GM18507 (cell line): ENCODE data around the gene SPHK2.

ENCODE experiments used
- DNase-seq: peaks from one replicate; pipeline ENCODE4 v3.0.0; 2011; ENCODE audit warnings: low read depth; ENCODE audit not compliant: insufficient read length; ENCODE audit errors: extremely low spot score
- FAIRE-seq: peaks from 2 replicates; lab custom pipeline; 2011; peaks lifted over from hg19 to GRCh38; lab: Jason Lieb, UNC

SPHK2 gene

GRCh38 chr19:48634424-48635262, 15.3 kb downstream of the SPHK2 start:
- FAIRE-seq (peak; percentile 94), DNase-seq (peak; percentile 70)

DNA sequence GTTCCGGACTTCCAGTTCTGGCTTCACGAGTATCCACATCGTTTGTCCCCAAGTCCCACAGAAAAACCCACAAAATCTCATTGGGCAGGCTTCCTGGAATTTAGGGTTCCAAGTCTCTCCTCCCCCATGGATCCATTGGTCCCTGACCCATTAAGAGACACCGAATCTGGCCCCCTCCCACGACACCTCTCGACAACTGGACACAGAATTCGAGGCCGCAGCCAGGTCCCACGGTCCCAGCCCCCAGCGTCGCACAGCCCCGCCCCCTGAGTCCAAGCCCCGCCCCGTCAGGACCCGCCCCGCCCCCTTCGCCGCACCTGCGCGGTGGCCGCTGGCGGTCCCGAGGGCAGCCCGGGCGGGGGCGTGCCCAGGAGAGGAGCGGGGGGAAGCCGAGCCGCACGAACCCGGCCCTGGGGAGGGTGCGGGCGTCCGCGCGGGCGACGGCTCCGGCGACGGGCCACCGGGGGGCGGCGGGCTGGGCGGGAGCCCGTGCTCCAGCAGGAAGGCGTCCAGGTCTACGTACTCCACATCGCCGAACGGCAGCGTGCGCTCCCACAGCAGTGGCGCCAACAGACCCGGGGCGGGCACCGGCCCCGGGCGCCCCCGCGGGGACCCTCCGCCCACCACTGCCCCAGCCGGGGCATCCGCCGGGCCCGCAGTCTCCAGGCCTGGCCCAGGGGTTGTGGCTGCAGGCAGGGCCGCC, 16.1 kb downstream of the SPHK2 start:
- FAIRE-seq (peak; percentile 72), DNase-seq (no peak)

DNA sequence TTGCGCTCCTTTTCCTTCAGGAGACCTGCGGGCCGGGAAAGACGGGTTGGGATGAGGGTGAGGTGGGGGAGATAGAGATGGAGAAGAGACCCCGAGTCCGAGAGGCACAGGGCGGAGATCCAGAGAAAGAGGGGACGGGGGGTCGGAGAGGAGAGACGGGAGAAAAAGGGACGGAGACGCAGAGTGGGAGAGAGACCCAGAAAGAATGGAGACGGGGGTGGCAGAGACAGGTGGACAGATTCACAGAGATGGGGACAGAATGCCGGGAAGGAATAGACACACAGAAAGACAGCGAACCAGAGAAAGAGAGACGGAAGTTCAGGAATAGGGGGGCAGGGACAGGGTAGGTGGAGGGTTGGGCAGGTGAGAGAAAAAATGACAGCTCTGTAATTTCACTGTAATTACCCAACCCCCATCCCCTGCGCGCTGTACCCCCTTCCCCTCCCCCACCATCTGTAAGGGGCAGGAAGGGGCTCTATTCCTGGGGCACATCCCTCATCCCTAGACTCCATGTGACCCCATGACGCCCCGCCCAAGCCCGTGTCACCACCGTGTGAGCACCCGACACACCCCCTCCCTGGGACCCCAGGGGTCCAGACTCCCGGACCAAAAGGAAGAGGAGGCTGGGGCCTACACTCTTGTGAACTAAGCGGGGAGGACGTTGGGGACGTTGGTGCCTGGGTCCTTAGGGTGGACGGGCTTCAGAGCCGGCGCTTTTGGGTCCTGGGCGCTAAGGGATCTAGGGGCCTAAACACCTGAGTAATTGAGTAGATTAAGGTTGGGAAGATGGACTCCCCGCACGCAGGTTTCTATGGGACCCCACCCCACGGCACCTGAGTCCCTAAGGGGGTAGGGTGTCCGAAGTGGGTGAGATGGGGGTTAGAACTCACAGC, 16.9 kb downstream of the SPHK2 start:
- DNase-seq (no peak), FAIRE-seq (no peak)

DNA sequence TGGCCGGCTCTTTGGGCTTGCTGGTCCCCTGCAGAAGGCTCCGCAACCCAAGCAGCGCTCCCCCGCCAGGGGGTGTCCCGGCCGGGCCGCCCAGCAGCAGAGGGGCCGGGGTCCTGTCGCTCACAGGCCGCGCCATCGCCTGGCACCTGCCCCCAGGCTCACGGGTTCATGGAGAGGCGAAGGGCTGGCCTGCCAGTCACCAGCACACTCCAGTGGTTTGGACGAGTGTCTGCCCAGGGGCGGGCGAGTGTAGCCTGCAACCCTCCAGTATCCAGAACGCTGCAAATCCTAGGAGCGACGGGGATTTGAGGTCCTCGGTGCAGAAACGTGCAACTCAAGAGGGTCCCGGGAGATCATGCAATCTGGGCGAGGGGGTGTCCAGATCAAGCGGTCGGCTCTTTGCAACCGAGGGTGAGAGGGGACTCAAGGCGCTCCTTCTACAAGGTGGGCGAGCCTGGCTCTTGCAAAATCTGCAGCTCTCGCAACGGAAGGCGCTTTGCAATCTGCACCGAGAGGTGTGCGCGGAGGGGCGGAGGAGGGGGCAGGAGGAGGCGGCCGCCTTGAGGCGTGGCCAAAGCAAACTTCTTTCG, 17.6 kb downstream of the SPHK2 start, which contains the start of gene DBP:
Gene DBP (minus strand): TSS at position 521 of the 590 bp plus-strand sequence. CDS start 385 bp downstream, at position 136.
- DNase-seq, result no peak

GRCh38 chr19:48637449-48637947, 18.2 kb downstream of the SPHK2 start:
- peak; percentile 80 for DNase-seq
- FAIRE-seq, result peak; percentile 96

More for the DNA sequence above, 17.6 kb downstream of the SPHK2 start, which contains the start of gene DBP:
- no peak for FAIRE-seq

GRCh38 chr19:48637948-48638830, 18.9 kb downstream of the SPHK2 start:
- FAIRE-seq (no peak), DNase-seq (no peak)

DNA sequence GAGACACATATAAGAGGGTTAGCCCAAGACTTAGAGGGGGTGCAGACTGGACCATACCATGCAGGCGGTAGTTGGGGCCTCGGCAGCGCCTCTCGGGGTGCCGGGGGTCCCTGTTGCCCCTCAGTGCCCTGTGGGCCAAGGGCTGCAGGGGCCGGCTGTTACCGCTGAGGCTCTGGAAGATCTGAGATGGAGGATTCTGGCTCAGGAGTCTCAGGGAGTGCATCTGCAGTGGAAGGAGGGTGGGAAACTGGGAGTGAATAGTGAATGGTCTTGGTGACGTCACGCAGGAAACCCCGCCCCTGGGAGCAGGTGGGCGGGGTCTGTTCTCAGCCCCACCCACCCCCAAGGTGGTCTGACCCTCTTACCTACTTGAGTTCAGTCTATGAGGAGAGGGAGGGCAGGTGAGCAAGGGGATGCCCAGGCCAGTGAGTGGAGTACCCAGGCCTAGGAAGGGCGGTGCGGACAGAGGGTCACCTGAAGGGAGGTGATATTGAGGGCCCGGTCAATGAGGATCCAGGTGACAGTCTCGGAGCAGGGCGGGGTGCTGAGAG, 19.6 kb downstream of the SPHK2 start:
- no peak for DNase-seq
- FAIRE-seq, result no peak

DNA sequence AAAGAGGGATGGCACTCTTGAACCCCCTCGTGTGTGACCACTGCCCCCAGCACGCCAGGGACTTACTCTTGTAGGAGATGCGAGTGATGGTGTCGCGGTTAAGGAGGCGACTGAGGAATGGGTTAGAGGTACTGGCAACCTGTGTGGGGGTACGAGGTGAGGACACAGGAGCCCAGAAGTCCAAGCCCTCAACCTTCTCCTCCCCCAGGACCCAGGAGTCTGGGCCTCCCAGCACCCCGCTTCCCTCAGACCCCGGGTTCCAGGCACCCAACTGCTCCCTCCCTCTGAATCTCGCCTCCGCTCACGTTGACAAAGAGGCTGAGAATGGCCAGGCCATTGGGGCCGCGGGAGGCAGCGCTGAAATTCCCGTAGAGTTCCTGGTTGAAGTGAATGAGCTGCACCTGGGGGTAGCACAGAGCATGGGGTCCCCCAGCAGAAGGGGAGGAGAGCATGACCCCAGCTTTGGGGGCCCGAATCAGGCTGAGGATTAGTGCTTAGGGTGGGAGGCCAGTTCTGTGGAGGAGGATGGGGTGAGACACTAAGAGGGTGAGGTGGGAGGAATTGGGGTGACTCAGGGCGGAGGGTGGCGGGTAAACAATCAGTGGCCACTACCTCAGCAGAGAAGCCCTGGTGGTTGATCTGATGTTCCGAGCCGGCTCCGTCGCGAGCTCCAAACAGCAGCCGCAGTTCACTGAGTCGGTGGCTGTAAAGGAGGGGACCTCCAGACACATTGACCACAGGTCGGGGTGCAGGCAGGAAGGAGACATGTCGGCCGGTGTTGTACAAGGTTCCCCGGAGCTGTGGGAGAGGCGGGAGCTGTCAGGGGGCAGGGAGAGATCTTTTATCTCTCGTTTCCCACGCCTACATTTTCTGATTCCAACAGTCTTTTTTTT, 20.4 kb downstream of the SPHK2 start:
- FAIRE-seq (no peak), DNase-seq (no peak)

GRCh38 chr19:48641850-48642249, 22.5 kb downstream of the SPHK2 start:
- FAIRE-seq (no peak), DNase-seq (no peak)

DNA sequence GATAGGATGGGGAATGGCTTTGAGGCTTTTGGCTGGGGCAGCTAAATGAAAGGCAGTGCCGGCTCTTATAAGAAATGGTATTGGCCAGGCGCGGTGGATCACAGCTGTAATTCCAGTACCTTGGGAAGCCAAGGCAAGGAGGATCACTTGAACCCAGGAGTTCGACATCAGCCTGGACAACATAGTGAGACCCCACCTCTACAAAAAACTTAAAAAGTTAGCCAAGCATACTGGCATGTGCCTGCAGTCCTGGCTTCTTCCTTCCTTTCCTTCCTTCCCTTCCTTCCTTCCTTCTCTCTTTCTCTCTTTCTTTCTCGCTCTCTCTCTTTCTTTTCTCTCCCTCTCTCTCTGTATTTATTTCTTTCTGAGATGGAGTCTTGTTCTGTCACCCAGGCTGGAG, 23.6 kb downstream of the SPHK2 start:
- DNase-seq, result no peak
- no peak for FAIRE-seq

- FAIRE-seq, result no peak
Observed at GRCh38 chr19:48644355-48644754, 25.0 kb downstream of the SPHK2 start.

GRCh38 chr19:48644839-48645619, 25.7 kb downstream of the SPHK2 start:
- FAIRE-seq, result peak; percentile 68
- DNase-seq, result no peak

More at GRCh38 chr19:48644355-48644754, 25.0 kb downstream of the SPHK2 start:
- DNase-seq, result no peak

DNA sequence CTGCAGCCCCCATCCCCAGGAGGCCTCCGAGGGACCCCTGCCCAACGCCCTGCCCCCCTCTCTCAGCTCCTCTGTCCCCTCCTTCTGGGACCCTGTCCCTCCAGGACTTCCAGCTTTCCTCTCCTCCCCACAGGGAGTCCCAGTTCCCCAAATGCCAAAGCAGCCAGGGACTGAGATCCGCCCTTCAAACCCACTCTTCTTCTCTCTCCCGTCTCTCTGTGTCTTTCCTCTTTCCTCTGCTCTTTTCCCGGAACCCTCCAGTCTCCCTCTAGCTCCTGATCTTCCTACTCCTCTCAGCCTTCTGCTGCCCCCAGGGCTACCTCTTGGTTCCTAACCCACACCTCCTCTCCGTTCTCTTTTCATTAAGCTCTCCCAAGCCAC, 26.3 kb downstream of the SPHK2 start:
- FAIRE-seq (no peak), DNase-seq (no peak)

- FAIRE-seq (peak; percentile 83), DNase-seq (peak; percentile 82)
Observed at GRCh38 chr19:48646001-48646721, 26.9 kb downstream of the SPHK2 start, which contains the start of gene CA11. CA11 (minus strand) TSS chr19:48646187; CDS start chr19:48645632, 555 bp downstream.

- DNase-seq (no peak), FAIRE-seq (no peak)
Observed at GRCh38 chr19:48646722-48647216, 27.5 kb downstream of the SPHK2 start.
